Smooth muscle cell (in vitro differentiated cells): ENCODE measurements around the gene TFCP2. TPM values are rescaled to one million over a fixed set of nuclear protein-coding genes. Genes with fewer than 3 reads are reported as not detected.

Experiments
- DNase-seq: peaks from one replicate; lab custom pipeline; 2025; ENCODE audit not compliant: unreplicated experiment; lab: John Stamatoyannopoulos, UW
- H2AFZ ChIP-seq: fragments of 200-600 bp; sonication (generic); 2 replicates; pipeline ENCODE4 v1.6.0; 2016; ENCODE audit warnings: antibody characterized with exemption, low read depth, mild to moderate bottlenecking
- H3F3A ChIP-seq: fragments of 200-600 bp; sonication (generic); 2 replicates; pipeline ENCODE4 v1.6.0; 2017; ENCODE audit warnings: antibody characterized with exemption, low read depth
- H3K27ac ChIP-seq: fragments of 200-600 bp; sonication (generic); 2 replicates; pipeline ENCODE4 v1.5.1; 2016; ENCODE audit warnings: low read depth, mild to moderate bottlenecking
- H3K27me3 ChIP-seq: fragments of 200-600 bp; sonication (generic); 2 replicates; pipeline ENCODE4 v1.6.1; 2016; ENCODE audit warnings: low read depth, mild to moderate bottlenecking
- H3K36me3 ChIP-seq: fragments of 200-600 bp; sonication (generic); 2 replicates; pipeline ENCODE4 v1.5.1; 2016; ENCODE audit warnings: low read depth
- H3K4me1 ChIP-seq: fragments of 200-600 bp; sonication (generic); 2 replicates; pipeline ENCODE4 v1.5.1; 2016; ENCODE audit warnings: low read depth
- H3K4me2 ChIP-seq: fragments of 200-600 bp; sonication (generic); 2 replicates; pipeline ENCODE4 v1.6.0; 2016; ENCODE audit warnings: mild to moderate bottlenecking
- H3K4me3 ChIP-seq: fragments of 200-600 bp; sonication (generic); 2 replicates; pipeline ENCODE4 v1.5.1; 2016; ENCODE audit warnings: mild to moderate bottlenecking
- H3K79me2 ChIP-seq: fragments of 200-600 bp; sonication (generic); 2 replicates; pipeline ENCODE4 v1.6.0; 2016; ENCODE audit warnings: low read depth, mild to moderate bottlenecking
- H3K9ac ChIP-seq: fragments of 200-600 bp; sonication (generic); 2 replicates; pipeline ENCODE4 v1.6.0; 2016; ENCODE audit warnings: low read depth
- H3K9me3 ChIP-seq: fragments of 200-600 bp; sonication (generic); replicated peaks from 2 replicates; pipeline ENCODE4 v1.5.1; 2016; ENCODE audit warnings: low read depth
- H4K20me1 ChIP-seq: fragments of 200-600 bp; sonication (generic); 2 replicates; pipeline ENCODE4 v1.6.0; 2016; ENCODE audit warnings: low read depth
- whole genome bisulfite sequencing: methylation state at CpG from one replicate; pipeline ENCODE4 v1.1.7; 2016; ENCODE audit warnings: low lambda C conversion rate; 5-methylcytosine and 5-hydroxymethylcytosine counted together
- polyA plus RNA-seq: library from polyadenylated mRNA; unstranded; fragments of >200 nt; fragmentation: Nextera tagmentation; extraction: Ambion mirVana; gene quantifications from 2 replicates; pipeline ENCODE4 v1.2.1, GENCODE V29; 2016
- total RNA-seq: library from RNA; depleted of rRNA; stranded (reverse); fragments of >200 nt; gene quantifications from 2 replicates; pipeline ENCODE4 v1.2.3, GENCODE V29; 2014
- TF ChIP-seq, protein P1 (sequence below): fragments of 200-600 bp; sonication (generic); IDR thresholded peaks from 2 replicates; pipeline ENCODE4 v1.5.1; 2017; ENCODE audit warnings: borderline replicate concordance, mild to moderate bottlenecking, antibody characterized with exemption; ENCODE audit not compliant: insufficient read depth, poor library complexity, severe bottlenecking

TFCP2 gene
- total and polyA plus RNA-seq, 2 experiments from 2014 or later: 12.4 to 16.2 TPM

- no peak overlapping the region for H3K4me3 ChIP-seq
- H3K36me3 ChIP-seq: peaks cover 20% of the 10 kb centered on the region
These were observed 110.1 kb downstream of the TFCP2 start for GRCh38 chr12:51062631-51063397.

GRCh38 chr12:51059086-51059485 lies 113.8 kb downstream of the TFCP2 start:
- H3K9me3 ChIP-seq: no peaks in the 10 kb centered on the region
- H4K20me1 ChIP-seq: no peaks in the 10 kb centered on the region
- peaks cover 24% of the 10 kb centered on the region for H3F3A ChIP-seq
- no peak for DNase-seq
- no peak overlapping the region for H3K9ac ChIP-seq
- no peaks in the 10 kb centered on the region for H3K4me1 ChIP-seq
- no peak overlapping the region for H2AFZ ChIP-seq
- H3K4me2 ChIP-seq: no peak overlapping the region
- TF ChIP-seq, protein P1, sequence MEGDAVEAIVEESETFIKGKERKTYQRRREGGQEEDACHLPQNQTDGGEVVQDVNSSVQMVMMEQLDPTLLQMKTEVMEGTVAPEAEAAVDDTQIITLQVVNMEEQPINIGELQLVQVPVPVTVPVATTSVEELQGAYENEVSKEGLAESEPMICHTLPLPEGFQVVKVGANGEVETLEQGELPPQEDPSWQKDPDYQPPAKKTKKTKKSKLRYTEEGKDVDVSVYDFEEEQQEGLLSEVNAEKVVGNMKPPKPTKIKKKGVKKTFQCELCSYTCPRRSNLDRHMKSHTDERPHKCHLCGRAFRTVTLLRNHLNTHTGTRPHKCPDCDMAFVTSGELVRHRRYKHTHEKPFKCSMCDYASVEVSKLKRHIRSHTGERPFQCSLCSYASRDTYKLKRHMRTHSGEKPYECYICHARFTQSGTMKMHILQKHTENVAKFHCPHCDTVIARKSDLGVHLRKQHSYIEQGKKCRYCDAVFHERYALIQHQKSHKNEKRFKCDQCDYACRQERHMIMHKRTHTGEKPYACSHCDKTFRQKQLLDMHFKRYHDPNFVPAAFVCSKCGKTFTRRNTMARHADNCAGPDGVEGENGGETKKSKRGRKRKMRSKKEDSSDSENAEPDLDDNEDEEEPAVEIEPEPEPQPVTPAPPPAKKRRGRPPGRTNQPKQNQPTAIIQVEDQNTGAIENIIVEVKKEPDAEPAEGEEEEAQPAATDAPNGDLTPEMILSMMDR: no peak
- WGBS: 96% methylated on average over 7 of the region's 7 CpGs
- no peak overlapping the region for H3K4me3 ChIP-seq
- peaks cover 23% of the 10 kb centered on the region for H3K36me3 ChIP-seq
- H3K27me3 ChIP-seq: no peaks in the 10 kb centered on the region
- H3K79me2 ChIP-seq: no peaks in the 10 kb centered on the region
- no peak overlapping the region for H3K27ac ChIP-seq

More at GRCh38 chr12:51062631-51063397, 110.1 kb downstream of the TFCP2 start:
- Histone ChIP-seq H3K9ac (no peak overlapping the region), H2AFZ (no peak overlapping the region), H3K79me2 (peaks cover 6% of the 10 kb centered on the region), H4K20me1 (peaks cover 3% of the 10 kb centered on the region), H3K4me2 (no peak overlapping the region), H3F3A (peaks cover 30% of the 10 kb centered on the region), H3K27ac (peak overlapping the region; percentile 2), H3K27me3 (no peaks in the 10 kb centered on the region), H3K9me3 (no peaks in the 10 kb centered on the region), H3K4me1 (no peaks in the 10 kb centered on the region)
- 92% methylated on average over 9 of the region's 9 CpGs for WGBS
- DNase-seq: no peak
- TF ChIP-seq, protein P1: no peak

DNA sequence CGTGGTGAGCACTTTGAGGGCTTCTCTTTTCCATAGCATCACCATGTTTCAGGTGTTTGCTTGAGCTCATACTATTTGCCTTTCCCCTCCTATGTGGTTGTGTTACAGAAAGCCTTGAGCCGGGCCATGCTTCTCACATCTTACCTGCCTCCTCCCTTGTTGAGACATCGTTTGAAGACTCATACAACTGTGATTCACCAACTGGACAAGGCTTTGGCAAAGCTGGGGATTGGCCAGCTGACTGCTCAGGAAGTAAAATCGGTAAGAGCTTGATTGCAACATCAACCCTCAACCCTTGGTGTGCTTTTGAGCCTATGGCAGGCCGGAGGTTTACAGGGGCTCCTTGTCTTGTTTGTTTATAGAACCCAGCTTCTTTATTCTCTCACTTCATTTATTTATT lies 116.7 kb downstream of the TFCP2 start:
- Histone ChIP-seq H3K4me3 (no peak overlapping the region), H3K9ac (no peak overlapping the region), H3K4me1 (no peaks in the 10 kb centered on the region), H3F3A (peaks cover 12% of the 10 kb centered on the region), H3K4me2 (no peak overlapping the region), H3K27ac (no peak overlapping the region), H3K79me2 (no peaks in the 10 kb centered on the region), H3K27me3 (no peaks in the 10 kb centered on the region), H3K9me3 (no peaks in the 10 kb centered on the region), H2AFZ (no peak overlapping the region), H4K20me1 (no peaks in the 10 kb centered on the region), H3K36me3 (peaks cover 25% of the 10 kb centered on the region)
- 96% methylated on average over 5 of the region's 5 CpGs for WGBS
- no peak for DNase-seq
- TF ChIP-seq, protein P1: no peak

GRCh38 chr12:51055060-51055459 lies 117.9 kb downstream of the TFCP2 start:
- no peak overlapping the region for H2AFZ ChIP-seq
- H4K20me1 ChIP-seq: no peaks in the 10 kb centered on the region
- peaks cover 5% of the 10 kb centered on the region for H3K79me2 ChIP-seq
- H3K4me1 ChIP-seq: no peaks in the 10 kb centered on the region
- H3K27ac ChIP-seq: no peak overlapping the region
- H3K4me3 ChIP-seq: no peak overlapping the region
- H3K27me3 ChIP-seq: no peaks in the 10 kb centered on the region
- peaks cover 8% of the 10 kb centered on the region for H3F3A ChIP-seq
- TF ChIP-seq, protein P1: no peak
- 80% methylated on average over 2 of the region's 2 CpGs for WGBS
- no peaks in the 10 kb centered on the region for H3K9me3 ChIP-seq
- no peak for DNase-seq
- H3K36me3 ChIP-seq: peaks cover 25% of the 10 kb centered on the region
- no peak overlapping the region for H3K4me2 ChIP-seq
- H3K9ac ChIP-seq: no peak overlapping the region
